ENCODE measurements around the gene ZNF106.

DNA sequence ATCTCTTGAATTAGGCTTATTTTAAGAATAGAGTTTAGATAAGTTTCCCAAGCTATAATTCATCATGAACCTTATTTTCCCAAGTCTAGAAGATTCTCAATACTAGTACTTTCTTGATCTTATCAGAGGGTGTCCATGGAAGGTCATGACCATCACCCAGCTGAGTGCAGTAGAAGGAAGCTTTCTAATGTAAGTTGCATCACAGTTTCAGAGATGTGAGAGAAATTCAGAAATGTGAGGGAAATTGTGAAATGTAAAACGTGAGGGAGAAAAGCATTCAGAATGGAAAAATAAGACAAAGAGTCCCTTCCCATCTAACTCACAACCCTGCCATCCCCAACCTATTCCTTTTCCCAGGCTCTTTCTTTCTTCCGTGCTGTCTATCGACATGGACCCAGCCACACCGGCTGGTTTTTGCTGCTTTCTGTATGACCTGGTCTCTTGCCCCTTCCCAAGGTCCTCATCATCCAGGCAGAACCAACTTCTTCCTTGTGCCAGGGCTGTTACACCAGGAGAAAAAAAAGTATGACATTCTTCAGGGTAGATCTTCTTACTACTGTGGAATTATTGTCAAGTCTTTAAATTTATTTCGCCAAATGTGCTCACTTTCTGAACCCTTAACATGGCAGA, 124.9 kb downstream of the ZNF106 start:
- TF ChIP-seq CTCF (conservative IDR thresholded peaks at IDR 0.05) (no peak), EZH2 (IDR thresholded peaks at IDR 0.05; ENCODE audit: low read depth) (no peak)

Measured in PC-9 (cell line).